PFSK-1 (cell line): Measurements from ENCODE around the gene APC2.

ENCODE experiments used
- POLR2AphosphoS5 ChIP-seq: IDR thresholded peaks from 2 replicates; pipeline ENCODE4 v1.6.1; 2012; ENCODE audit warnings: low read depth, mild to moderate bottlenecking, control low read depth, low read length, moderate library complexity
- TAF1 ChIP-seq: IDR thresholded peaks from 2 replicates; pipeline ENCODE4 v1.6.1; 2012; ENCODE audit warnings: low read length, control low read depth, borderline replicate concordance; ENCODE audit not compliant: insufficient read depth

GRCh38 chr19:1446713-1447481 lies 3.0 kb upstream of the APC2 start:
- TF ChIP-seq POLR2AphosphoS5 (no peak), TAF1 (no peak)
